Activated CD4-positive, alpha-beta T cell treated with anti-CD3 and anti-CD28 coated beads, Interleukin-2, Interleukin-4, amounts not matched to agents 100 ng/mL and 50 ng/mL, durations not matched to agents 16 hours and 8 hours (primary cell): ENCODE results near the gene DHRS9.
A peak's percentile ranks its signal among the peaks of the same experiment; 100 is the strongest.

Source experiments
- DNase-seq: peaks from one replicate; pipeline ENCODE4 v3.0.0-alpha.2; 2020; ENCODE audit warnings: low spot score

The DHRS9 gene

DNA sequence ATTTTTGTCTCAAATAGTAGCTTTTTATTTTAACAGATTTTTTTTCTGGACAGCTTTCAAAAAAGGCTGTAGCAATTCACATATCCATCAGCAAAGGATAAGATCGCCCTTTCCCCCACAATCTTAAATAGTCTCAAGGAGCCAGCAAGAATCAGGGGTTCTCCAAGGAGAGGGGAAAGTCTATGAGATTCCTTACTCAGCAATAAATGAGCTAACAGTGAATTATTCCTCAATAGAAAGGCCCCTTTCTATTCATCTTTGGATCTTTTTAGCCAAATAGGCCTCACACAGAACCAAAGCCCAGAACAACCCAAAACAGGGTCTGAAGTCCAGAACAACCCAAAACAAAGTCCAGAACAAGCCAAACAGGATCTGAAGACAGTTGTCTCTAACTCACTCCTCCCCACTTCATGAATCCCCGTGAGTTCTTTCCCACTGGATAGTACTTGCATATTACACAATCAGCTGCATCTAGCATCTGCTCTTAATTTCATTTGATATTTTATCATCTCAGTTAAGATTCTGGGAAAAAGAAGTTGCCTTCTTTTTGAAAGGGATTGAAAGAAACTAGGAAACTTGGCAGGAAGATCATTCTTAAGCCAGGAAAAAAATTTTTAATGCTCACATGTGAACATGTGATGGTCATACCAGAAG, 3.4 kb upstream of the DHRS9 start:
- DNase-seq: no peak

DNA sequence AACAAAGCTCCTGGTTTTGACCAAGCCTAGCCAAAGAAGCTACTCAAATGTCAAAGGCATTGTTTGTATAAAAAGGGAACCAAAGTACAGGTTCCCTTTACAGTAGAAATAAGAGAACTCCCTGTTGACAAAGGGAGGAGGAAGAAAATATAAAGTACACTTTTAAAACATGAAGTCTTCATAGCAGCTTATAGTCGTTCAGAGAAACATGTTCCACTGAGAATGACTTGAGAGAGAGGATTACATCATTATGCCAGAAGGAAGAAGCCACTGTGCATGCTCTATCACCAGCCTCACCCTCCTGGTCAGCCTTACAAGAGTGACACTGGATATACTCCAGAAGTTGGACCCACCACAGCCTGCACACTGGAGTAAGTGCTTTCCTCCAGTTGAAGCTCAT, 2.5 kb upstream of the DHRS9 start:
- DNase-seq: no peak

DNA sequence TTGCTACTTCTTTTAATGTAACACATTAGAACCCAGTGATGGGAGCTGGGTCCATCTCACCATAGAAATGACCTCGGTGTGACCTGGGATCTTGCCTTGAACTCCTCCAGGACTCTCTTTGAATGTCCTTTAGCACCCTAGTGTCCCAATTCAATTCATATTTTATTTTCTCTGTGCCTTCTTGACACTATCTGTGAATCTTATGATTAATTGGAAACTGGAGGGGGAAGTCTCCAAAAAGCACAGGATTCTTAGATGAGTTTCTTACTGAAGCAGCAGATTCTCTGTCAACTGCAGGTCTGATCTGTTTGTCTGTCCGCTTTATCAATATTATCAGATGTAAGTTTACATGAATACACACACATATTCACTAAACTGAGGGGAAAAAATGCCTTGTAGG, 470 bp downstream of the DHRS9 start:
- no peak for DNase-seq

DNA sequence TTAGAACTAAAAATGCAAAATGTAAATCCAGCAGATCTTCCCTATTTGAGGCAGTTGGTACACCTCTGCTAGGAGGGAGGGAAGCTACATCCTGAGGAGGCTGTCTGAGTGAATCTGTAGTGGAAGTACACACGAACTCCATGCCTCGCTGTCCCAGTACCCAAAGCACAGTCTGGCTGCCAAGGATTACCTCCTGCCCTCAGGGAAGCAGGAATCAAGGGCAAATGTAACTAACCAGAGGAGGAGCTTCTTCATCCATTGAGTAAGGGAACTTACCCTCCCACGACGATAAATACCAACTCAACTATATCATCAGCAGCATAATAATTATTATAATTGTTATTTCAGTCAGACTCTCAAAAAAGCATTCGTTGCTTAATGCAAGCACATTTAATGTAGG, 2.1 kb downstream of the DHRS9 start:
- DNase-seq: no peak

DNA sequence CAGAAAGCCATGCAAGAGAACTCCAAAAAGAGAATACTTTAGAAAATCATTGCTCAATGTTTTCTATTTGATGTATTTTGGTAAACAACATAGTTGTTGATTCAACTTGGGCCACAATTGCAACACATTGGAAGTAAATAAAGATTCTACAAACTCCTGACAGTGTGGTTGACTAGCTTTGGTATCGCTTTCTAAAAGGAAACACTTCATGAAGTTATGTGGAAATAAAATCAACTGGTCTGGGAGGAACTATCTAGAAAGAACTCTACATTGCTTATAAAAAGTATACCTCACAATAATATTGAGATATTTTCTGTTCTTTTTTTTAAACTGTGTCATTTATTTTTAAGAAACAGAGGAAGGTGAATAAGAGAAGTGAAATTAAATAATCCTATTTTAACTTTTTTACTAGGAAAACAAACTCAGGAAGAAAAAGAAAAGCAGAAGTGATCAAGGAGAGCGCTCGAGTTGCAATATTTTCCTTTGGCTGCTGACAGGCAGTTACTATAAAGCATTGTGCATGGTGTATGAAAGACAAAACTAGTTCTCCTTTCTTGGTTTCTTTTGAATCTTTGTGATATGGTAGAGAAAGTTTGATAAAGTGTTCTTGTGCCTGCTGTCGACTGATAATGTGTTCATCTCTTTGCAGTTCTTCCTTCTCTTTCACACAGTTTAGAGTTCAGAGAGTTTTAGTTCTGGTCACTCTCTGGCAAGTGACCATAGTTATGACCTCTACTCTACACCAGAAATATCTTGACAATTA, 3.0 kb downstream of the DHRS9 start:
- DNase-seq: peak; percentile 20

DNA sequence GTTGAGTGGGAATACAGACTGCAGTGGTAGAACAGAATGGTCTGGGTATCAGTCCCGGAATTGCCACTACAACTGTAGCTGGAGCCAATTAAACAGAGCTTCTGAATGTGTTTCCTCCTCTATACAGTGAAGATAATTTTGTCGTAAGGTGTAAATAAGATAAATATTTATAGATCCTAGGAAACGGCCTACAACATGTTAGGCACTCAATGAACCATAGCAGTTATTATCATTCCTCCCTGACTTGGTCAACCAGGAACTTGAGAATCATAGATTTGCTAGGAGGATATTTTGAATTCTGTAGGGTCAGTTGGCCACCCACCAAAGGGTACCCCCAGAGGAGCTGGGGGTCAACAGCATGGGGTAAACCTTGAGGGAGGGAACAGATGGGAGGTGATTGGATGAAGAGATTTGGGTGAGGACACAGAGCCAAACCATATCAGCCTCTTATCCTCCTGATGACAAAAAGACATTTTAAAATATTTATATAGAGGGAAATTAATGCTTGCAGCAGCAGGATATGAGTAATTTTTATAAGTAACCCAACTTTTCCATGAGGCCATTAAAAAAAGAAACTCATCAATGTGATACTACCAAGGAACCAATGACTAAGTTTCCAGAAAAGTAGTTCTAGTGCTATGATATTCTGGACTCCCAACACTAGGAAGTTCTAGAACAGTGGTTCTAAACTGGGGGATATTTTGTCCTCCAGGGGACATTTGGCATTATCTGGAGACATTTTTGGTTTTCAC, 4.0 kb downstream of the DHRS9 start:
- DNase-seq: no peak

GRCh38 chr2:169073963-169074751, 4.8 kb downstream of the DHRS9 start:
- peak; percentile 52 for DNase-seq

DNA sequence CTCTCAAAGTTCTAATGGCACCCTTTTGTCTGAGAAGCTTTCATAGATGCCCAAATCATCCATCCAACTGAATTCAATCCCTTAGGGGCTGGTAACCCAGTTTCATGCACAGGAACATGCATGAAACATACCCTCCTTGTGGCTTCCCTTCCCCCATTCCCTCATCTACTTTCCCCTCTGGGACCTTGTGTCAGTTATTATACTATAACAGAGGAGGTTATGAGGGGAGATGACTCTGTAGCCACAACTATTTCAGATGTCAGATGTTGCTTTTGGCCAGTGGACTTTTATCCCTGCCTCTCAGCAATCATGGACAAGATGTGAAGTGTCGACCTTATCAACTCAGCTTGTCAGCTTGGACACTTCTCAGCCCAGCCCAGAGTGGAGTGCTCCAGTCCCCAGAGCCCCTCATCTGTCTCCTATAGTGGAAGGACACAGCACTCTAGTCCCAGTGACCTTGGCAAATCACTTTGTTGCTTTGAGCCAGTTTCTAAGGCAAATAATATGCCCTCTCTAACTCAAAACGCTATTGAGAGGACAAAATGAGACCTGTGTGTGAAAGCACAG, 8.4 kb downstream of the DHRS9 start:
- no peak for DNase-seq

DNA sequence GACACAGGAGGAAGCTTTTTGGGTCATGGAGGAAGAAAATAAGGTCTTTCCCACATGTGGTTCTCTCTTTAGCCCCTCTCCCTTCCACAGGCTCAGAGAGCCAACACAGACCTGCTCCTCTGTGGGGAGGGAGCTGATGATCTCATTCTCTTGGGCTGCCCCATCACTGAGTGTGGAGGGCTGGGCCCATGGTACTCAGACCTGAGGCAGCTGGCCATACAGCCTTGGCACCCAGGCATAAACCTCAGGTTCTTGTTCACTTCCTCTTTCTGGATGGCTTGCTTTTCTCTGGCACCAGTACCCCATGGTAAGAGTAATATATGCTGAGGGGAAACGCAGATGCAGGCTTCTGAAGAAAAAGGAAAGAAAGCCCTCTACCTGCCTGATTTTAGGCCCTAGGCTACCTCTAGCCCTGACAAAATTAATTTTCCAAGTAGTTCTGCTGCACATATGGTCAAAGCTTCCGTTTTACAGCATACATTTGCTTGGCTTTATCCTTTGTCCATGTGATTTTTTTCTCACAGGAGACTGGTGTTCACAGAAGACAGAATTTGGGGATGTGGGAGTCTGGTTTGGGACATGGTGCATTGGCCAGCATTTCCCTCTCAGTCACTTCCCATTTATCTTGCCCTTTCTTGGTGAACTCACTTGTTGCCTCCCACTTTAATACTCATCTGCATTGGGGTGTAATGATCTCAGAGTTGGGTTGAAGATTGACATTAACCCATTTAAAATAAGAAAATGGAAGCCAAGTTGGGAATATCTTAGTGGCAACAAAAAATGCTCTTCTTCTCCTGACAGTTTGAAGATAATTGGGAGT, 11.1 kb downstream of the DHRS9 start:
- DNase-seq: no peak

DNA sequence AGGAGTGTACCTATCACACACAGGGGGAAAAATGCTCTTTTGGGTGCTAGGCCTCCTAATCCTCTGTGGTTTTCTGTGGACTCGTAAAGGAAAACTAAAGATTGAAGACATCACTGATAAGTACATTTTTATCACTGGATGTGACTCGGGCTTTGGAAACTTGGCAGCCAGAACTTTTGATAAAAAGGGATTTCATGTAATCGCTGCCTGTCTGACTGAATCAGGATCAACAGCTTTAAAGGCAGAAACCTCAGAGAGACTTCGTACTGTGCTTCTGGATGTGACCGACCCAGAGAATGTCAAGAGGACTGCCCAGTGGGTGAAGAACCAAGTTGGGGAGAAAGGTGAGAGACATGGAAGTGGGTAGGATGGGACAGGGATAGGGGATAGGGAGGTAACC, 12.2 kb downstream of the DHRS9 start:
- DNase-seq: no peak

DNA sequence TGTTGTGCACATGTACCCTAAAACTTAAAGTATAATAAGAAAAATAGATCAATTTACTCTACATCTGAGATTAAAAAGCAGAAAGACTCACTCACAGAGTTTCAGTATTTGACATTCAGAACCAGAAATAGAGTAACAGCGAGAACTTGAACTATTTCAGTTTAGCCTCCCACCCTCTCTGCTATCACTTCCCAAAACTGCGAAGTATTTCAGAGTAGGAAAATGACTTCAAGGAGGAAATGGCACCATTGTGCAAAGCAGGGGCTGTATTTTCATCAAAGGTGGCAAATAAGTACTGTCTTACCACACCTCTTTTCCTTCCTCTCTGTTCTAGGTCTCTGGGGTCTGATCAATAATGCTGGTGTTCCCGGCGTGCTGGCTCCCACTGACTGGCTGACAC, 13.6 kb downstream of the DHRS9 start:
- no peak for DNase-seq

GRCh38 chr2:169086893-169087467, 17.6 kb downstream of the DHRS9 start:
- DNase-seq: no peak

DNA sequence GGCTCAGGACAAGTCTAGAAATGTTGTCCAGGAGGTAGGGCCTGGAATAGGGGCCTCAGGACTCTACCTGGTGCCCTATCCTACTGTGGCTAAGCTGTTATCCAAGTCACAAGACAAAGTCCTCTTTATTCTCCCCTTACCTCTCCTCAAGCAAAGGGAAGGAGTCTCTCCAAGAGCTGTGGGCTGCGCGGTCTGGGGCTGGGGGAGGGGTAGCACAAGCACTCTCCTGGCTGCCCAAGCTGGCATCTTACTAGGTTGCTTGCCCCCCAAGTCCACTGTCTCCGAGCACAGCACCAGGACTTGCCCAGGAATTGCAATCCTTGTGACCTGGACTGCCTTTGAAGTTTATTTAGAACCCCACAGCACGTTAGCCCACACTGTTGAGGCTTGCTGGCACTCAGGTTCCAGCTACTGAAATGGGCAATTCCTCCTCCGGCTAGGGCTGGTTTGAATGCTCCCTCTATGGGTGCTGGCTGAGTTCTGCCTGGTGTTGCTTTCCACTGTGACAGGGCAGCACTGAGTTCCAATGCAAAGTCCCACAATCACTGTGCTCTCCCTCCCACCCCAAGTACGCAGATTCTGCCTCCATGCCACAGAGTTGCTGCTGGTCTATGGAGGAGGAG, 18.5 kb downstream of the DHRS9 start:
- no peak for DNase-seq

DNA sequence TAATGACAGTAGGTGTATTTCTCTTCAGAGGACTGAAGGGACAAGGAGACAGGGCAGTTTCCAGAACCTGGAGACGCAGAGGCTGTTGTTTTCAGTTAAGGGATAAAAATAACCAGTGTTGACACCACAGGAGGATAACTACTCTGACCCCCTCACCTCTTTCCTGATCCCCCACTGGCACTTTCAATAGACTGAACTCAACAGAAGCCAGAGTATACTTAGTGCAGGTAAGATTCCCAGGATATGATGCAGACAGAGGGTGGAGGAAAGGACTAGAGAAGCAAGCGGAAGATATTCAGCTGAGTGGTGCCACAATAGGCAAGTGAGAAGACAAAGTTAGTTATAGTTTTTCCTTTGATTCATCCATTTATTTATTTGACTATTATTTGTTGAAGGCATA, 19.8 kb downstream of the DHRS9 start:
- DNase-seq: no peak

DNA sequence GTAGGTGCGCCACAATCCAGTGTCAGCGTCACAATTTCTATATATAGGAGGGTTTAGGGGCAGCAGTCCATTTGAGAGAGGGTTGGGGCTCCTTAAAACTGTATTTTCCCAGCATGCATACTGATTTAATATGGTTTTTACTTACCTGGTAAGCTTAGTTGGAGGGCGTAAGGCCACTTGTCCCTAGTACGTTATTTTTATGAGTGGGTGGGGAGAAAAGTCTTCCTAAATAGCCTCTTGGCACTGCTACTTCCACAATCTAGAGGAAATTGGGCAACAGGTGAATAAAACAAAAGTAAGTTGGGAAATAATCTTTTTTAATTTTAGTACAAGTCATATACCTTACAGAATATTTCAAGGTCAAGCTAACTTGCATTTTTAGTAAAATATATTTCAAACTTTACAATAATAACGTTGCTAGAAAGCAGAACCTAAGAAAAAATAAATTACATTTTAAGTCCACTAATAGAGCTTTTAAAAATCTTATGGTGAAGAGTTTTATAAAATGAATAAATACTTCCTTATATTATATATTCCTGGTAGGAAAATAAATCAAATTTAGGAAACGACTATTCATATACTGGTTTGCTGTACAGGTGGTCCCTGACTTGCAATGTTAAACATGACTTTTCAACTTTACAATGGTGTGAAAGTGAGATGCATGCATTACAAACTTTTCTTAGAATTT, 20.9 kb downstream of the DHRS9 start:
- DNase-seq: no peak

- no peak for DNase-seq
These were observed 21.9 kb downstream of the DHRS9 start for GRCh38 chr2:169091256-169091655.

DNA sequence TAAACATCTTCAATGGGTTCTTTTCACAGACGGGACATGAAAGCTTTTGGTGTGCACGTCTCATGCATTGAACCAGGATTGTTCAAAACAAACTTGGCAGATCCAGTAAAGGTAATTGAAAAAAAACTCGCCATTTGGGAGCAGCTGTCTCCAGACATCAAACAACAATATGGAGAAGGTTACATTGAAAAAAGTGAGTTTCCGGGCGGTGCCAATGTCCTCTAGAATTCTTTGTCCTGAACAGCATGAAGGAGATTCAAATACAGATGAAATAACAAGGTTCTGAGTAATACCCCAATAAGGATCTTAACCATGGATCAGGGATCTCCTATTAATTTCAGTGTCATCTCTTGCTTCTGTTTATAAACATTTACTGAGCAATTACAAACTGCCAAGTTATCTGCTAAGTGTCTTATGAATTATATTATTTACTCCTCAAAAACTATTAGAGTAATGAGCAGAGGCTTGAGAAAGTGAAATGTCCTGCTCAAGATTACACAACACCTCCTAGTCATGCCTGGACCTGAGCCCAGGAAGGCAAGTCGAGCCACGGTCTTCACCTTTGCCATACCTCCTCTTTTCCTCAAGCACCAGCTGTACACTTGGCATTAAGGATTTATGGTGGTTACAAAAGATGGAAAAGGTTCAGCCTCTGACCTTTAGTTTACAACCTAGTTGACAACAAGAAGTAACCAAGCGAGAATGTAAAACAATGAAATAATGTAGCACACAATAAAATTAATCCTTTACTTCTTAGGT, 22.6 kb downstream of the DHRS9 start:
- no peak for DNase-seq

DNA sequence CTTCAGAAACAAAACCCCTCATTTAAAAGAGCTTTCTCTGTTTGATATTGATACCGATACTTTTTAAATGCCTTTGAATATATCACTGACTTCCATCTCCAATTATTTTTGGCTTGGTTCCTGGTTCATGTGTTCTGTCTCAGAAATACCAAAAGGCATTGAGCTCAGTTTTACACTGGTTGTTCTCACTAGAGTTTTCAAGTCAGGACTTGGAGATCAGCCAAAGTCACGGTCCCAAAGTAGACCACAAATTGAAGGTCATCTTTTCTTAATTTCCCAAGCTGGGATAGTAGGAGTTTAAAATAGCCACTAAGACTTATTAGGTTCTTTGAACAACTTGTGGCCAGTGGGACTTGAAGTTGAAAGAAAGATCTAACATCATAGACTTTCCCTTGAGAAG, 24.2 kb downstream of the DHRS9 start:
- no peak for DNase-seq

DNA sequence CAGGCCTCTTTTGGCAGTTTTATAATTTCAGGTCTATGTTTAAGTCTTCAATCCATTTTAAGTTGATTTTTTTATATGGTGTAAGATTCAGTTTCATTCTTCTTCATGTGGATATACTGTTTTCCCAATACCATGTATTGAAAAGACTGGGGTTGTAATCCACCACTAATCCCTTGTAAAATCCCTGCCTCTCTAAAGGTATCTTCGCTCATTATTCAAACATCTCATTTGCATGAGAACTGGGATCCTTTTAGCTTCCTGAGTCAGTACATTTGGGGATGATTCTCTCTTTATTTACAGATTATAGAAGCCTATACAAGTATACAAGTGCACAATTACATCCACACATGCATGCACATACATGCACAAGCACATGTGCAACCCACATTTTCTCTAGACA, 25.3 kb downstream of the DHRS9 start:
- DNase-seq: no peak
